Fibroblast of lung (primary cell): ENCODE results near the gene SPATA12. TPM values are rescaled to one million over a fixed set of nuclear protein-coding genes. Genes with fewer than 3 reads are reported as not detected.

Experiments
- DNase-seq, 2 donors: peaks; one replicate each; pipeline versions ENCODE4 v3.0.0 to v3.0.0-alpha.2; 2010; ENCODE audit warnings: low read depth in 2 of 2
- H2AFZ ChIP-seq: 2 replicates; pipeline ENCODE4 v1.5.1; 2012; ENCODE audit warnings: low read length, control low read depth, inconsistent platforms
- H3K27ac ChIP-seq: 2 replicates; pipeline ENCODE4 v1.5.1; 2011; ENCODE audit warnings: low read length, control low read depth; ENCODE audit not compliant: insufficient read depth
- H3K27me3 ChIP-seq: 2 replicates; pipeline ENCODE4 v1.5.1; 2011; ENCODE audit warnings: mild to moderate bottlenecking, low read length; ENCODE audit not compliant: control insufficient read depth, insufficient read depth
- H3K36me3 ChIP-seq: 2 replicates; pipeline ENCODE4 v1.5.1; 2011; ENCODE audit warnings: low read length; ENCODE audit not compliant: control insufficient read depth, insufficient read depth
- H3K4me1 ChIP-seq: 2 replicates; pipeline ENCODE4 v1.5.1; 2011; ENCODE audit warnings: low read length; ENCODE audit not compliant: control insufficient read depth, insufficient read depth; ENCODE audit errors: extremely low read depth
- H3K4me2 ChIP-seq: 2 replicates; pipeline ENCODE4 v1.5.1; 2011; ENCODE audit warnings: low read length, control low read depth; ENCODE audit not compliant: insufficient read depth; ENCODE audit errors: extremely low read depth
- H3K4me3 ChIP-seq, 4 experiments: fragments of 200-600 bp in 1 of 4; sonication (generic) in 1 of 4; replicated peaks in 1 of 4; 2 replicates each; pipeline ENCODE4 v1.5.1; 2011 to 2016; ENCODE audit warnings: low read length in 4 of 4, low read depth in 3 of 4, mild to moderate bottlenecking in 3 of 4, control low read depth in 2 of 4, inconsistent platforms in 1 of 4, mixed read lengths in 1 of 4; ENCODE audit not compliant: insufficient read depth in 1 of 4; ENCODE audit errors: control extremely low read depth in 1 of 4
- H3K79me2 ChIP-seq: 2 replicates; pipeline ENCODE4 v1.5.1; 2012; ENCODE audit warnings: mild to moderate bottlenecking, low read length, inconsistent platforms; ENCODE audit not compliant: control insufficient read depth, insufficient read depth
- H3K9ac ChIP-seq: 2 replicates; pipeline ENCODE4 v1.5.1; 2011; ENCODE audit warnings: mild to moderate bottlenecking, low read length, control low read depth; ENCODE audit not compliant: insufficient read depth
- H3K9me3 ChIP-seq: 2 replicates; pipeline ENCODE4 v1.5.1; 2012; ENCODE audit warnings: low read depth, low read length; ENCODE audit not compliant: control insufficient read depth, insufficient read depth
- H4K20me1 ChIP-seq: 2 replicates; pipeline ENCODE4 v1.5.1; 2011; ENCODE audit warnings: low read length; ENCODE audit not compliant: control insufficient read depth, insufficient read depth; ENCODE audit errors: extremely low read depth
- CTCF ChIP-seq, 2 donors: IDR thresholded peaks in 1 of 2; conservative IDR thresholded peaks in 1 of 2; 1 replicate in 1 of 2; 2 replicates in 1 of 2; pipeline ENCODE4 v1.5.1; 2011 to 2012; ENCODE audit warnings: low read length in 2 of 2, control low read depth in 1 of 2, inconsistent platforms in 1 of 2, low read depth in 1 of 2, mild to moderate bottlenecking in 1 of 2
- EZH2 ChIP-seq: IDR thresholded peaks from 2 replicates; pipeline ENCODE4 v1.5.1; 2012; ENCODE audit warnings: low read length, control low read depth, mild to moderate bottlenecking; ENCODE audit errors: missing control alignments
- polyA plus RNA-seq, 2 donors: library from polyadenylated mRNA; depleted of rRNA in 1 of 2; stranded (reverse) in 1 of 2; unstranded in 1 of 2; fragments of >200 nt; gene quantifications; 2 replicates each; pipeline ENCODE4 v1.2.1, GENCODE V29; 2011 to 2012; ENCODE audit warnings: missing spikeins in 1 of 2
- total RNA-seq: library from RNA; depleted of rRNA; stranded (reverse); fragments of >200 nt; gene quantifications from 2 replicates; pipeline ENCODE4 v1.2.1, GENCODE V29; 2014

SPATA12 gene
- total and polyA plus RNA-seq, 2 donors (not counting 1 experiment from before 2014, with no cell fraction given) = not detected

- Histone ChIP-seq H3K79me2 (no peaks in the 10 kb centered on the region), H3K4me3 (no peak overlapping the region), H3K4me1 (no peaks in the 10 kb centered on the region), H3K9ac (no peak overlapping the region), H3K4me2 (no peak overlapping the region), H3K27ac (no peak overlapping the region), H3K9me3 (no peaks in the 10 kb centered on the region), H4K20me1 (no peaks in the 10 kb centered on the region), H3K36me3 (no peaks in the 10 kb centered on the region), H3K27me3 (no peaks in the 10 kb centered on the region), H2AFZ (no peak overlapping the region)
- TF ChIP-seq CTCF (conservative IDR thresholded peaks at IDR 0.05 in 1 of 2, IDR thresholded peaks at IDR 0.05 in 1 of 2; ENCODE audit: low read depth in 1 of 2, low read length in 2 of 2) = no peak
- TF ChIP-seq EZH2 = no peak
- DNase-seq = no peak
Observed at GRCh38 chr3:57109437-57110199, 49.2 kb downstream of the SPATA12 start.

DNA sequence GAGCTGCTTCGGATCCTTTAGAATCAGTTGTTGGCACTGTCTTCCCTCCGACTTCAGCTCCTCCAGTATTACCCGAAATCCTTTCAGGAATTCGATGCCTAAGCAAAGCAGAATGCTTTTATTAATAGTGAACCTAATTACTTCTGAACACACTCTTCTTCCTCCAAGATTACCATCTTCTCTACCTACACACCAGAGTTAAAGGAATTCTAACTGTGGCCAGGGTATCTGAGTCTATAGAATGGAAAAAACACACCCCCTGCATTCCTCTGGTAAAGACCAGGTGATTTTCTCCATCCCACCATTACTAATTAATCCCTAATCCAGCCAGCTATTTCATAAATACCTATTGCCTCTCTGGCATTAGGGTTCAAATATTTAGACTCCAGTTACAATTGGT, 49.8 kb downstream of the SPATA12 start:
- no peak for DNase-seq
- H3K4me2 ChIP-seq = no peak overlapping the region
- no peaks in the 10 kb centered on the region for H3K27me3 ChIP-seq
- H3K9me3 ChIP-seq = no peaks in the 10 kb centered on the region
- H3K79me2 ChIP-seq = no peaks in the 10 kb centered on the region
- H3K4me1 ChIP-seq = no peaks in the 10 kb centered on the region
- H3K9ac ChIP-seq = no peak overlapping the region
- no peak overlapping the region for H2AFZ ChIP-seq
- H4K20me1 ChIP-seq = no peaks in the 10 kb centered on the region
- H3K4me3 ChIP-seq = no peak overlapping the region
- H3K27ac ChIP-seq = no peak overlapping the region
- no peaks in the 10 kb centered on the region for H3K36me3 ChIP-seq
- TF ChIP-seq CTCF (conservative IDR thresholded peaks at IDR 0.05 in 1 of 2, IDR thresholded peaks at IDR 0.05 in 1 of 2; ENCODE audit: low read depth in 1 of 2, low read length in 2 of 2) (no peak), EZH2 (no peak)

GRCh38 chr3:57110798-57111197, 50.3 kb downstream of the SPATA12 start:
- Histone ChIP-seq H3K9me3 (no peaks in the 10 kb centered on the region), H4K20me1 (no peaks in the 10 kb centered on the region), H3K27ac (no peak overlapping the region), H2AFZ (no peak overlapping the region), H3K4me3 (no peak overlapping the region), H3K4me2 (no peak overlapping the region), H3K36me3 (no peaks in the 10 kb centered on the region), H3K9ac (no peak overlapping the region), H3K79me2 (no peaks in the 10 kb centered on the region), H3K27me3 (no peaks in the 10 kb centered on the region), H3K4me1 (no peaks in the 10 kb centered on the region)
- TF ChIP-seq CTCF (conservative IDR thresholded peaks at IDR 0.05 in 1 of 2, IDR thresholded peaks at IDR 0.05 in 1 of 2; ENCODE audit: low read depth in 1 of 2, low read length in 2 of 2) (no peak), EZH2 (no peak)
- DNase-seq = peak in 1 of 2 donors; percentile 27
